GM21447 (cell line): ENCODE data around the gene OTOA.
"Not testable (repeated sequence)": the region's sequence is repeated elsewhere in the genome, so short reads cannot be mapped to it uniquely, and the experiment has no call there.

Experiments
- ATAC-seq: cut with Tn5 transposase; IDR thresholded peaks from one replicate; pipeline ENCODE4 v1.9.1; 2021; ENCODE audit not compliant: unreplicated experiment

Gene OTOA

GRCh38 chr16:21802375-21802663 lies 138.6 kb downstream of the OTOA start:
- ATAC-seq: not testable (repeated sequence)
